ENCODE measurements around the gene CDH13.

- TF ChIP-seq FOXP2 (optimal IDR thresholded peaks at IDR 0.05; ENCODE audit: control extremely low read depth, extremely low read length, insufficient read depth) (no peak), EZH2 (IDR thresholded peaks at IDR 0.05) (no peak), POLR2AphosphoS5 (IDR thresholded peaks at IDR 0.05; ENCODE audit: borderline replicate concordance, low read depth, low read length) (no peak)
These were observed 941.6 kb downstream of the CDH13 start for GRCh38 chr16:83568345-83568744.

Measured in SK-N-MC (cell line).